OCI-LY7 (cell line): ENCODE data around the gene SCLT1.

Experiments
- CTCF ChIP-seq: fragments of 200-600 bp; sonication (generic); conservative IDR thresholded peaks from 2 replicates; pipeline ENCODE4 v1.5.1; 2014; ENCODE audit warnings: mild to moderate bottlenecking, antibody characterized with exemption, low read length, moderate library complexity, mixed read lengths
- EZH2phosphoT487 ChIP-seq: fragments of 200-600 bp; sonication (generic); IDR thresholded peaks from 2 replicates; pipeline ENCODE4 v1.6.1; 2018; ENCODE audit warnings: low read depth, borderline replicate concordance, mild to moderate bottlenecking, mixed run types, antibody characterized with exemption, low read length, moderate library complexity, mixed read lengths

GRCh38 chr4:129095811-129096454 lies 2.6 kb upstream of the SCLT1 start, which contains the start of gene C4orf33:
- no peak for TF ChIP-seq CTCF
- no peak for TF ChIP-seq EZH2phosphoT487
